GOT3 (cell line): ENCODE results near the gene RAB27A.
"Not testable (repeated sequence)": the region's sequence is repeated elsewhere in the genome, so short reads cannot be mapped to it uniquely, and the experiment has no call there.

Experiments
- DNase-seq: peaks from one replicate; lab custom pipeline; 2025; ENCODE audit warnings: mixed read lengths; lab: John Stamatoyannopoulos, UW

Gene RAB27A

DNA sequence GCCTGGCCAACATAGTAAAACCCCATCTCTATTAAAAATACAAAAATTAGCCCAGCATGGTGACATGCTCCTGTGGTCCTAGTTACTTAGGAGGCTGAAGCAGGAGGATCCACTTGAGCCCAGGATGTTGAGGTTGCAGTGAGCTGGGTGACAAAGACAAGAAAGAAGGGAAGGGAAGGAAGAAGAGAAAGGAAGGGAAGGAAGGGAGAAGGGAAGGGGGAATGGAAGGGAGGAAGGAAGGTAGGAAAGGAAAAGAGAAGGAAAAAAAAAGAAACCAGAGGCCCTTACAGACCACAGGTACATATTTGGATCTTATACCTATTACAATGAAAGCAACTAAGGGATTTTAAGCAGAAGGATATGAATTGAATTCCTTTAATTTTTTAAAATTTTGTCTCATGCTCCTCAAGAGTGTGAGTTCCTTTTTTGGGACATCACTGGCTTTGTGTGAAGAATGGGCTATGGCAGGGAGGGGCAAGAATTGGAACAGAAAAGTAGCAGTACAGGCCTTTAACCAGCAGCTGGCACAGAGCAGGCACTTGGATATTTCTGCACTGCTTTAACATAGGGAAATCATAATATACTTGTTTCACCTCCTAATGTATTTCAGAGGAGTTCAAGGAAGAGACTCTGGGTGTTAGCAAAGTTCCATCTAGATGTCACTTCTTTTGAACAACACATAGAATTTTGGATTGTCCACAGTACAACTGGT, 7.9 kb downstream of the RAB27A start:
- no peak for DNase-seq

DNA sequence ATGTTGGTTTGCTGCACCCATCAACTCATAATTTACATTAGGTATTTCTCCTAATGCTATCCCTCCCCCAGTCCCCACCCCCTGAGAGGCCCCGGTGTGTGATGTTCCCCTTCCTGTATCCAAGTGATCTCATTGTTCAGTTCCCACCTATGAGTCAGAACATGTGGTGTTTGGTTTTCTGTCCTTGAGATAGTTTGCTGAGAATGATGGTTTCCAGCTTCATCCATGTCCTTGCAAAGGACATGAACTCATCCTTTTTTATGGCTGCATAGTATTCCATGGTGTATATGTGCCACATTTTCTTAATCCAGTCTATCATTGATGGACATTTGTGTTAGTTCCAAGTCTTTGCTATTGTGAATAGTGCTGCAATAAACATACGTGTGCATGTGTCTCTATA, 9.0 kb downstream of the RAB27A start:
- DNase-seq = not testable (repeated sequence)

- DNase-seq = no peak
Measured at GRCh38 chr15:55279746-55280351, 9.8 kb downstream of the RAB27A start.

- no peak for DNase-seq
Measured at GRCh38 chr15:55279100-55279745, 10.4 kb downstream of the RAB27A start.

DNA sequence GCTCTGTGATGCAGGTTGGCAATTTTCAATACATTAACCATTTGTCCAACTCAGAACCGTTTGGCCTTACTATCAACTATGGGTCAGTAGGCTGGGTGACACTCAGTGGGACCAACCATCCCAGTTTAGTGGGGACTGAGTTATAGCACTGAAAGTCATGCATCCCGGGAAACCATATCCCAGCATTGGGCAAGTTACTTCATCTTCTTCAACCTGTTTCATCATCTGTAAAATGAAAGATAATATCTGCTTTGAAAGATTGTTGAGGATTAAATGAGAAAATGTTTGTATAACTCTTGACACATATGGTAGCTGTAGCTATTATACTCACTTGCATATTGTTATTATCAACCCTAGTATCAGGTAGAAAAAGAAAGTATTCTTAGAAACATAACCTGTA, 11.9 kb downstream of the RAB27A start:
- DNase-seq = no peak

GRCh38 chr15:55277116-55277564, 12.5 kb downstream of the RAB27A start:
- DNase-seq = no peak

- DNase-seq = no peak
Measured at GRCh38 chr15:55276324-55276723, 13.3 kb downstream of the RAB27A start.

- DNase-seq = no peak
Measured at GRCh38 chr15:55270291-55270690, 19.3 kb downstream of the RAB27A start.

DNA sequence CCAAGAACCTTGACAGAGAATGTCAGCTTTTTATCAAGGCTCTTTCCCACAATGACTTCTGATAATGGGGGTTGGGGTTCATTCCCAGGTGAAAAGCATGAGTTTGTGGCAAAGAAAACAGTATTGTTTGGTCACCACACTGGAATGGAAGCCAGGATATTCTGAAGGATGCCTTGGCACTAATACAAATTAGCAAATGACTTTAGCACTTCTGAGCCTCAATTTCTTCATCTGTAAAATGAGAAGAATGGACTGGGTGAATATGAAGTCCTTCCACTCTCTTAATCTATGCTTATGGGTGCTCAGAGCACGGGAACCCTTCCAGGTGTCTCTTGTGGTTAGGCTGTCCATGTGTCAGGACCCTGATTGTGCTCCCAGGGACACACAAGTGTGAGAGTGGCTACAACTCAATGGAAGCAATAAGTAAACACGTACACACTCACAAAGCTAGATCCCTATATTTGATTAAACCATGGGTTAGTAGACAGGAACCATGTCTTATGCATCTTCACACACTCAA, 21.4 kb downstream of the RAB27A start:
- DNase-seq = no peak

GRCh38 chr15:55267401-55268175, 22.0 kb downstream of the RAB27A start:
- DNase-seq = no peak

DNA sequence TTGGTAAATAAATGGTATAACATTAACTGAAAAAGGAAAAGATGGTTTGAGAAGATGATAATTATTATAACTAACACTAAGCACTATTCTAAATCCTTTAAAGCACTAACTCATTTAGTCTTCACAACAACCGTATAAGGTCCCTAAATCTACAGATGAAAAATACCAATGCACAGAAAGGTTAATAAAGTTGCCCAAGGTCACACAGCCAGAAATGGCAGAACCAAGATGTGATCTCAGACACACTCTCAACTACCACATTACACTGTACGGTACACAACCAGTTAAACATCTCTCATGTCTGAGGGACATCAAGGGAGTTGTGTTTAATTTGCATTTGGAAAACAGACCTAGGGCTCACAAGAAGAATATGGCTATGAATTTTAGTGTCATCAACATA, 23.1 kb downstream of the RAB27A start:
- DNase-seq = no peak

GRCh38 chr15:55260562-55261131, 29.0 kb downstream of the RAB27A start:
- no peak for DNase-seq

- no peak for DNase-seq
Measured at GRCh38 chr15:55257938-55258337, 31.7 kb downstream of the RAB27A start.

GRCh38 chr15:55257012-55257670, 32.5 kb downstream of the RAB27A start:
- DNase-seq = no peak

DNA sequence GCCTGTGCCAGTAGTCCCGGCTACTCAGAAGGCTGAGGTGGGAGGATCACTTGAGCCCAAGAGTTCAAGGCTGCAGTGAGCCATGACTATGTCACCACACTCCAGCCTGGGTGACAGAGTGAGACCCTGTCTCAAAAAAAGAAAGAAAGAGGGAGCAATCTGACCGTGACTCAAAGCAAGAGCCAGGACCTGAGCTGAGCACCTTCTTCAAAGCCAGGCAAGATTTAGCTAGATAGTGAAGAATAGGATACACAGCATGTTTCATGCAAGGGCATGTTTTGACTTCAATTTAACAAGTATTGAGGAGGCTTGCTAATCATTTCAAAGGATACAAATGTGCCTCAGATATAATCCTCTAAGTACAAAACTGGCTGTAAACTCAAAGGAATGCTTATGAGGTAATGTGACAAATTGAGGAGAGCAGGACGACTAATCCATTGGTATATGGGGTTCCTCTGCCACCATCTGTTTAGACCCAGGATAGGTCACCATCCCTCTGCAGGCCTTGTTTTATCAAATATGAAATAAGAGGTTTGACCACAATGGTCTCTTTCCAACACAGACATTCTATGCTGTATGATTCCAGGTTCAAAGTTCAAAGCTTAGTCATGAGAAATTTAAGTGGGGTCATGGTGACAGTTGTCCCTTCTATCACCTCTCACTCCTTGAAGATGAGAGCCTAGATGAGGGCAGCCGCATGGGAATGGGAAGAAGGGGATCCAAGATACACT, 33.2 kb downstream of the RAB27A start:
- DNase-seq = no peak

DNA sequence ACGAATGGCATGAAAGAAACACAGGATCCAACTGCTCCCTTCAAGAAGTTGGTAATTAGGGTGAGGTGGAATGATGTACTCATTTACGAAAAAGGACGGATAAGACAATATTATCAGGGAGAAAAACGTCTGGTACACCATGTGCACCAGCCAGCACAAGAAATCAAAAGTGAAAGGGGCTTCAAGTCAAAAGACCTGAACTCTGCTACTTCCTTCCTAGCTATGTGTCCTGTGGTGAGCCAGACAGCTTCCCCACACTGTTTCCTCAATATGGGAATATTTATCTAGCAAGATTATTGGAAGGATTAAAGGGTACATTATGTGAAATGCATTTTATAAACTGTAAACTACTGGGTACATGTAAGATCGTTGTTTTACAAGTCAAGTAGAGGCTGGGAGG, 33.9 kb downstream of the RAB27A start:
- no peak for DNase-seq

DNA sequence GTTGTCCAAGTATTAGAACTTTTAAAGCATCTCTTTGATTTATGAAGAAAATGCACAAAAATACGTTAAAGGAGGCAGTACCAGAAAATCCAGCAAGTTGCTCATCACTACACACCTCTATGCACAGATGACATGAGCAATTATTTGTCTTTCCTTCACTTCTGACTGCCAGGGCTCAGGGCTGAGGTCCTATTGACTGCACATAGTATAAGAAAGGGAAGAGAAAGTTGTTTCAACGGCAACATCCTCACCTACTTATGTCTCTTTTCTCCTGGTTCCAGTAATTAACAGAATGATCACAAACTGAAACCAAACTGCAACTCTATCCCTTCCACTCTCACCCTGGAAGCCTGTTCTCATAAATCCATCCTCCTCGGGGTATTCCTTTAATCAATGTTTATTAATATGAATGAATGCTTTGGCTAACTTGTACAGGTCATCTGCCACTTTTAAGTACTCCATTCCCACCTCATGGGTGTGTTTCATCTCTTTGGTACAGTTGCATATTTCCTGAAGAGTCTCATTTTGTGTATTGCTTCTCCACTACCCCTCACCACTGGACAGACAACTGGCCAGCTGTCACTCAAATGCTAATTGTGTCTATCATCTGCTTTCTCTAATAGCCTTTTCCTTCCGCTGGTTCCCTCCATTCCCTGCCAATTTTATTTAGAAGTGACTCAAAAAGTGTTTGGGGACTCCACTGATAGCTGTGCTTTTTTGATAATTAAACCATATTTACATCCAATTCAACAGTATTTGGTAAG, 34.5 kb downstream of the RAB27A start:
- DNase-seq = no peak

DNA sequence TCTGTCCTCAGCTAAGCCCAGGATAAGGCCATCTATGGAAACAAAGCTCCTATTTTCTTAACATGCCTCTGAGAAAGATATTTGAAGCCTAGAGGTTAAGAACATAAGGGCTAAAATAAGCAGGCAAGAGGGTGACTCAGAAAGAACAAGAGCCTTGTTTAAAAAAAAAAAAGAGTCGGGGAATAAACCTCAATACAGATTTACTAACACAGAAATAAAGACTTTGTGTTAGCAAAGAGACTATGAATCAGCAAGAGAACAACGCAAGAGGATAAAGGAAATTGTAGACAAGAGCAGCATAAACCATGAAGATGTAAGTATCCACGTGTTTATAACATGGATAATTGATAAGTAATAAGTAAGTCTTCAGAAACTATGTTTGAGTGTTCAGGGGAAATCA, 36.0 kb downstream of the RAB27A start:
- no peak for DNase-seq

- not testable (repeated sequence) for DNase-seq
Measured at GRCh38 chr15:55252201-55252600, 37.4 kb downstream of the RAB27A start.

DNA sequence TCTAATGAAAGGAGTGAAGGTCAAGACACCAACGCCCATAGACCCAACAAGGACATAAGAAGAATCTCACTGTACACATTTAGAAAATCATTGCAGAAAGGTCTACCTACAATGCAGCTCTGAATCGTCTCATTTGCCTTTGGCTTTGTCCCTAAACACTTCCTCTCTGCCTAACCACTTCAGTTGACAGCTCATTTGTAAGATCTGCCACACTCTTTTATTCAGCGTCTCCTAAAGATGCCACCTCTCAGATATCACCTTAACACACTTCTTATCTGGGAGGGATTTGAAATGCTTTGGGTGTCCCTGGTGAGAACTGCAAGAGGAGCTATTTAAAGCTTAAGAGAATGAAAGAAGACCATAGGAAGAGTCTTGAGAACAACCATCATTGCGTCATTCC, 38.7 kb downstream of the RAB27A start:
- DNase-seq = no peak
